HepG2 (cell line): ENCODE measurements around the gene ASIC3. TPM values are rescaled to one million over a fixed set of nuclear protein-coding genes. Genes with fewer than 3 reads are reported as not detected.

Experiments
- AHR ChIP-seq: IDR thresholded peaks from 2 replicates; pipeline ENCODE4 v1.6.1; 2018; ENCODE audit warnings: missing genetic modification reagents, missing compliant biosample characterization
- ARID2 ChIP-seq: sonication (generic); formaldehyde crosslinking; IDR thresholded peaks from 2 replicates; pipeline ENCODE4 v1.8.1; 2022; ENCODE audit warnings: mild to moderate bottlenecking, missing genetic modification reagents, borderline replicate concordance
- ELF3 ChIP-seq: IDR thresholded peaks from 2 replicates; pipeline ENCODE4 v1.6.1; 2016; ENCODE audit warnings: missing genetic modification reagents, missing compliant biosample characterization
- ELF4 ChIP-seq: sonication (generic); formaldehyde crosslinking; IDR thresholded peaks from 2 replicates; pipeline ENCODE4 v1.5.0; 2020; ENCODE audit warnings: missing genetic modification reagents, mild to moderate bottlenecking, moderate library complexity, borderline replicate concordance
- FOXM1 ChIP-seq: sonication (generic); formaldehyde crosslinking; IDR thresholded peaks from 2 replicates; pipeline ENCODE4 v1.5.0; 2020; ENCODE audit warnings: missing genetic modification reagents
- GABPB1 ChIP-seq: IDR thresholded peaks from 2 replicates; pipeline ENCODE4 v1.6.1; 2016; ENCODE audit warnings: mild to moderate bottlenecking, missing genetic modification reagents, moderate library complexity, missing compliant biosample characterization
- IKZF1 ChIP-seq: fragments of 450-650 bp; IDR thresholded peaks from 2 replicates; pipeline ENCODE4 v1.7.1; 2016
- MXD4 ChIP-seq: IDR thresholded peaks from 2 replicates; pipeline ENCODE4 v1.6.1; 2016; ENCODE audit warnings: mild to moderate bottlenecking, missing biosample characterization, missing genetic modification reagents
- SALL2 ChIP-seq: sonication (generic); formaldehyde crosslinking; IDR thresholded peaks from 2 replicates; pipeline ENCODE4 v1.8.1; 2023; ENCODE audit warnings: mild to moderate bottlenecking, missing genetic modification reagents, inconsistent platforms
- SNAPC2 ChIP-seq: sonication (generic); formaldehyde crosslinking; IDR thresholded peaks from 2 replicates; pipeline ENCODE4 v1.8.1; 2022; ENCODE audit warnings: mild to moderate bottlenecking, missing genetic modification reagents
- TMF1 ChIP-seq: sonication (generic); formaldehyde crosslinking; IDR thresholded peaks from 2 replicates; pipeline ENCODE4 v1.8.1; 2022; ENCODE audit warnings: low read depth, missing genetic modification reagents
- TRIM24 ChIP-seq: sonication (generic); formaldehyde crosslinking; IDR thresholded peaks from 2 replicates; pipeline ENCODE4 v1.8.0; 2022; ENCODE audit warnings: mild to moderate bottlenecking, missing genetic modification reagents
- WIZ ChIP-seq: sonication (generic); formaldehyde crosslinking; IDR thresholded peaks from 2 replicates; pipeline ENCODE4 v1.5.1; 2020; ENCODE audit warnings: mild to moderate bottlenecking, missing genetic modification reagents
- YY1 ChIP-seq: IDR thresholded peaks from 2 replicates; pipeline ENCODE4 v1.6.1; 2011; ENCODE audit warnings: low read length, low read depth, moderate library complexity, mild to moderate bottlenecking; ENCODE audit not compliant: insufficient read depth, insufficient replicate concordance
- ZNF17 ChIP-seq: sonication (generic); formaldehyde crosslinking; IDR thresholded peaks from 2 replicates; pipeline ENCODE4 v1.5.0; 2020; ENCODE audit warnings: mild to moderate bottlenecking, missing genetic modification reagents
- ZNF20 ChIP-seq: sonication (generic); formaldehyde crosslinking; IDR thresholded peaks from 2 replicates; pipeline ENCODE4 v1.4.0; 2020; ENCODE audit warnings: mild to moderate bottlenecking, moderate library complexity, missing genetic modification reagents
- ZNF234 ChIP-seq: sonication (generic); formaldehyde crosslinking; conservative IDR thresholded peaks from 2 replicates; pipeline ENCODE4 v1.5.1; 2020; ENCODE audit warnings: mild to moderate bottlenecking, missing genetic modification reagents
- ZNF335 ChIP-seq: sonication (generic); formaldehyde crosslinking; IDR thresholded peaks from 2 replicates; pipeline ENCODE4 v1.4.0; 2020; ENCODE audit warnings: missing genetic modification reagents
- ZNF709 ChIP-seq: sonication (generic); formaldehyde crosslinking; IDR thresholded peaks from 2 replicates; pipeline ENCODE4 v1.5.0; 2020; ENCODE audit warnings: mild to moderate bottlenecking, missing genetic modification reagents
- ZNF768 ChIP-seq: sonication (generic); formaldehyde crosslinking; IDR thresholded peaks from 2 replicates; pipeline ENCODE4 v1.4.0; 2020; ENCODE audit warnings: missing genetic modification reagents
- ZNF782 ChIP-seq: sonication (generic); formaldehyde crosslinking; IDR thresholded peaks from 2 replicates; pipeline ENCODE4 v1.4.0; 2020; ENCODE audit warnings: missing genetic modification reagents, mild to moderate bottlenecking, borderline replicate concordance
- polyA plus RNA-seq, 8 experiments: library from polyadenylated mRNA; depleted of rRNA in 3 of 8; stranded (reverse) in 7 of 8; unstranded in 1 of 8; fragments of >200 nt; fragmentation: Illumina TruSeq in 4 of 8; extraction: Trizol in 4 of 8; gene quantifications; 2 replicates each; pipeline versions ENCODE4 v1.2.1 to v1.2.3, GENCODE V29; 2011 to 2016; ENCODE audit warnings: low read depth in 4 of 8, missing spikeins in 1 of 8, mixed read lengths in 1 of 8; ENCODE audit not compliant: insufficient read depth in 1 of 8
- total RNA-seq, 5 experiments: library from RNA; depleted of rRNA; stranded (reverse); fragments of >200 nt; fragmentation: Illumina TruSeq; extraction: Trizol; gene quantifications; 2 replicates each; pipeline ENCODE4 v1.2.3, GENCODE V29; 2016; ENCODE audit warnings: low read depth in 1 of 5
- TF ChIP-seq, protein P1 (sequence below): sonication (generic); formaldehyde crosslinking; IDR thresholded peaks from 2 replicates; pipeline ENCODE4 v1.4.0; 2020; ENCODE audit warnings: mild to moderate bottlenecking, missing genetic modification reagents
- TF ChIP-seq, protein P2 (sequence below): sonication (generic); formaldehyde crosslinking; IDR thresholded peaks from 2 replicates; pipeline ENCODE4 v1.4.0; 2020; ENCODE audit warnings: mild to moderate bottlenecking, missing genetic modification reagents
- TF ChIP-seq, protein P3 (sequence below): IDR thresholded peaks from 2 replicates; pipeline ENCODE4 v1.6.1; 2016

ASIC3 gene
- total and polyA plus RNA-seq, 2 of the 13 experiments (the other 11 are each of a cell fraction or from before 2014, with no cell fraction given) = 0.51 TPM; not detected in 1

- no peak for TF ChIP-seq WIZ (CRISPR knock-in tag)
- TF ChIP-seq, protein P1, sequence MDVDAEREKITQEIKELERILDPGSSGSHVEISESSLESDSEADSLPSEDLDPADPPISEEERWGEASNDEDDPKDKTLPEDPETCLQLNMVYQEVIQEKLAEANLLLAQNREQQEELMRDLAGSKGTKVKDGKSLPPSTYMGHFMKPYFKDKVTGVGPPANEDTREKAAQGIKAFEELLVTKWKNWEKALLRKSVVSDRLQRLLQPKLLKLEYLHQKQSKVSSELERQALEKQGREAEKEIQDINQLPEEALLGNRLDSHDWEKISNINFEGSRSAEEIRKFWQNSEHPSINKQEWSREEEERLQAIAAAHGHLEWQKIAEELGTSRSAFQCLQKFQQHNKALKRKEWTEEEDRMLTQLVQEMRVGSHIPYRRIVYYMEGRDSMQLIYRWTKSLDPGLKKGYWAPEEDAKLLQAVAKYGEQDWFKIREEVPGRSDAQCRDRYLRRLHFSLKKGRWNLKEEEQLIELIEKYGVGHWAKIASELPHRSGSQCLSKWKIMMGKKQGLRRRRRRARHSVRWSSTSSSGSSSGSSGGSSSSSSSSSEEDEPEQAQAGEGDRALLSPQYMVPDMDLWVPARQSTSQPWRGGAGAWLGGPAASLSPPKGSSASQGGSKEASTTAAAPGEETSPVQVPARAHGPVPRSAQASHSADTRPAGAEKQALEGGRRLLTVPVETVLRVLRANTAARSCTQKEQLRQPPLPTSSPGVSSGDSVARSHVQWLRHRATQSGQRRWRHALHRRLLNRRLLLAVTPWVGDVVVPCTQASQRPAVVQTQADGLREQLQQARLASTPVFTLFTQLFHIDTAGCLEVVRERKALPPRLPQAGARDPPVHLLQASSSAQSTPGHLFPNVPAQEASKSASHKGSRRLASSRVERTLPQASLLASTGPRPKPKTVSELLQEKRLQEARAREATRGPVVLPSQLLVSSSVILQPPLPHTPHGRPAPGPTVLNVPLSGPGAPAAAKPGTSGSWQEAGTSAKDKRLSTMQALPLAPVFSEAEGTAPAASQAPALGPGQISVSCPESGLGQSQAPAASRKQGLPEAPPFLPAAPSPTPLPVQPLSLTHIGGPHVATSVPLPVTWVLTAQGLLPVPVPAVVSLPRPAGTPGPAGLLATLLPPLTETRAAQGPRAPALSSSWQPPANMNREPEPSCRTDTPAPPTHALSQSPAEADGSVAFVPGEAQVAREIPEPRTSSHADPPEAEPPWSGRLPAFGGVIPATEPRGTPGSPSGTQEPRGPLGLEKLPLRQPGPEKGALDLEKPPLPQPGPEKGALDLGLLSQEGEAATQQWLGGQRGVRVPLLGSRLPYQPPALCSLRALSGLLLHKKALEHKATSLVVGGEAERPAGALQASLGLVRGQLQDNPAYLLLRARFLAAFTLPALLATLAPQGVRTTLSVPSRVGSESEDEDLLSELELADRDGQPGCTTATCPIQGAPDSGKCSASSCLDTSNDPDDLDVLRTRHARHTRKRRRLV = no peak
- TF ChIP-seq ELF3 (CRISPR knock-in tag) = peak; percentile 77
- peak; percentile 41 for TF ChIP-seq YY1
- no peak for TF ChIP-seq ZNF20 (CRISPR knock-in tag)
- TF ChIP-seq ELF4 (CRISPR knock-in tag) = no peak
- 0 out of 2 replicates have a peak, but pooled peaks have one; percentile 42 for TF ChIP-seq TMF1 (CRISPR knock-in tag)
- peak; percentile 66; the same call in 1 of the 2 replicates for TF ChIP-seq MXD4
- no peak for TF ChIP-seq SALL2 (CRISPR knock-in tag)
- no peak for TF ChIP-seq ZNF782
- TF ChIP-seq AHR = peak; percentile 20; the same call in 1 of the 2 replicates
- TF ChIP-seq, protein P2, sequence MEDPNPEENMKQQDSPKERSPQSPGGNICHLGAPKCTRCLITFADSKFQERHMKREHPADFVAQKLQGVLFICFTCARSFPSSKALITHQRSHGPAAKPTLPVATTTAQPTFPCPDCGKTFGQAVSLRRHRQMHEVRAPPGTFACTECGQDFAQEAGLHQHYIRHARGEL (CRISPR knock-in tag) = no peak
- peak; percentile 44; the same call in 1 of the 2 replicates for TF ChIP-seq ZNF768
- TF ChIP-seq SNAPC2 (CRISPR knock-in tag) = 0 out of 2 replicates have a peak, but pooled peaks have one; percentile 46
- TF ChIP-seq, protein P3, sequence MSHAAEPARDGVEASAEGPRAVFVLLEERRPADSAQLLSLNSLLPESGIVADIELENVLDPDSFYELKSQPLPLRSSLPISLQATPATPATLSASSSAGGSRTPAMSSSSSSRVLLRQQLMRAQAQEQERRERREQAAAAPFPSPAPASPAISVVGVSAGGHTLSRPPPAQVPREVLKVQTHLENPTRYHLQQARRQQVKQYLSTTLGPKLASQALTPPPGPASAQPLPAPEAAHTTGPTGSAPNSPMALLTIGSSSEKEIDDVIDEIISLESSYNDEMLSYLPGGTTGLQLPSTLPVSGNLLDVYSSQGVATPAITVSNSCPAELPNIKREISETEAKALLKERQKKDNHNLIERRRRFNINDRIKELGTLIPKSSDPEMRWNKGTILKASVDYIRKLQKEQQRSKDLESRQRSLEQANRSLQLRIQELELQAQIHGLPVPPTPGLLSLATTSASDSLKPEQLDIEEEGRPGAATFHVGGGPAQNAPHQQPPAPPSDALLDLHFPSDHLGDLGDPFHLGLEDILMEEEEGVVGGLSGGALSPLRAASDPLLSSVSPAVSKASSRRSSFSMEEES (CRISPR knock-in tag) = no peak
- no peak for TF ChIP-seq ZNF709 (CRISPR knock-in tag)
- TF ChIP-seq FOXM1 (CRISPR knock-in tag) = no peak
- no peak for TF ChIP-seq ZNF335 (CRISPR knock-in tag)
- no peak for TF ChIP-seq IKZF1
- TF ChIP-seq GABPB1 (CRISPR knock-in tag) = peak; percentile 86
- TF ChIP-seq ARID2 (CRISPR knock-in tag) = peak; percentile 79; the same call in 1 of the 2 replicates
- no peak for TF ChIP-seq ZNF17
- no peak for TF ChIP-seq ZNF234 (CRISPR knock-in tag)
- no peak for TF ChIP-seq TRIM24 (CRISPR knock-in tag)
These were observed 37.6 kb downstream of the ASIC3 start, which contains the start of gene AGAP3 (continued) for GRCh38 chr7:151085691-151086620.
